Stimulated activated CD8-positive, alpha-beta memory T cell treated with anti-CD3 and anti-CD28 coated beads, Interleukin-15, amount 100 ng/mL, for 24 hours (primary cell): Measurements from ENCODE around the gene ACAT2.
A peak's percentile ranks its signal among the peaks of the same experiment; 100 is the strongest.
"Not testable (repeated sequence)": the region's sequence is repeated elsewhere in the genome, so short reads cannot be mapped to it uniquely, and the experiment has no call there.

Source experiments
- DNase-seq: peaks from one replicate; pipeline ENCODE4 v3.0.0-alpha.2; 2020; ENCODE audit warnings: low read depth

ACAT2 gene

GRCh38 chr6:159761873-159762680, at the start of gene ACAT2:
ACAT2 (plus strand) TSS chr6:159762045; CDS start chr6:159762088, 43 bp downstream.
- DNase-seq = peak; percentile 75

DNA sequence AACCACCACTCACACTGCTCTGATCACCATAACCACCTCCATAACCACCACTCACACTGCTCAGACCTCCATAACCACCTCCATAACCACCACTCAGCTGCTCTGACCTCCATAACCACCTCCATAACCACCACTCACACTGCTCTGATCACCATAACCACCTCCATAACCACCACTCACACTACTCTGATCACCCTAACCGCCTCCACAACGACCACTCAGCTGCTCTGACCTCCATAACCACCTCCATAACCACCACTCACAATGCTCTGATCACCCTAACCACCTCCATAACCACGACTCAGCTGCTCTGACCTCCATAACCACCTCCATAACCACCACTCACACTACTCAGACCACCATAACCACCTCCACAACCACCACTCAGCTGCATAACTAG, 49.5 kb upstream of the ACAT2 start:
- not testable (repeated sequence) for DNase-seq

DNA sequence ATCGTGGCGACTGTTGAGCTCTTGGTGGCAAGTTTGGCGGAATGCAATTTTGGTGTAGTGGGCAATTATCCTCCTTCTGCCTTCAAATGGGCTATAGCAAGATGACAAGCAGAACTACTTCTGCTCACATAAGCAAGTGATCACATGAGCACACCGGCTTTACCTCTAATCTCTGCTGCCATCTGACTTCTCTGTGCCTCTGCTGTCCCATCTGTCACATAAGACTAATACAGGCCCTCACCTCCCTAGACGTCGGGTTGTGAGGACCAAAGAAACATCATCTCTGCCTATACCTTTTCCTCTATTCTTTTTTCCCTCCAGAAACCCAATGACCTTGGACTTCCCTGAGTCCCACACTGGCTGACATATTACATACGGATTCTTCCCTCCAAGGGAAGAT, 47.9 kb upstream of the ACAT2 start:
- DNase-seq = no peak

DNA sequence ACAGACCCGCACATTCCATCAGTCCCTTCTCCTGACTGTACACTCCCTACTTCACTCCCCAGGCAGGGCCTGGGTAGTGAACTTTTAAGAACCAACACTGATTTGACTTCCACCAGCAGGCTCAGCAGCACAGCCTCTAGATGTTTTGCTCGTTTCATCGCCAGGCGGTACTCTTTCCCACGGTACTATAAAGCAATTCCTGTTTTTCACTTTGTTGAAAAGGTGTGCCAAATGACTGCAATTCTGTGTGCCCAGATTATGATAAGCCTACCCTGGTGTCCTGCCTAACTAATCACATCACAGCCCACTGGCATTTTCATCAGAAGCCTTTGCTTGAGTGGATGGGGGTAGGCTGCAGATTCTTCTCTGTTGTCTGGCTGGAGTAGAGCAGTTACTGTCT, 47.4 kb upstream of the ACAT2 start:
- DNase-seq = no peak

GRCh38 chr6:159715166-159715565, 46.7 kb upstream of the ACAT2 start:
- DNase-seq = no peak

DNA sequence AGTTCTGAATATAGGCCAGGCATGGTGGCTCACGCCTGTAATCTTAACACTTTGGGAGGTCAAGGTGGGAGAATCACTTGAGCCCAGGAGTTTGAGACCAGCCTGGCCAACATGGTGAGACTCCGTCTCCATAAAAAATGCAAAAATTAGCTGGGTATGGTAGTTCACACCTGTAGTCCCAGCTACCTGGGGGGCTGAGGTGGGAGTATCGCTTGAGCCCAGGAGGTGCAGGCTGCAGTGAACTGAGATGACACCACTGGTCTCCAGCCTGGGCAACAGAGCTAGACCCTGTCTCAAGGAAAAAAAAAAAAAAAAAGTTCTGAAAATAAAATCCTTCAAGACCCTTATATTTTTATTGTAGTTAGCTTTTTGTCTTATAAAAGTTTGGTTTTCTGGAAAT, 46.2 kb upstream of the ACAT2 start:
- DNase-seq = no peak

GRCh38 chr6:159716247-159717096, 45.4 kb upstream of the ACAT2 start:
- DNase-seq = no peak

DNA sequence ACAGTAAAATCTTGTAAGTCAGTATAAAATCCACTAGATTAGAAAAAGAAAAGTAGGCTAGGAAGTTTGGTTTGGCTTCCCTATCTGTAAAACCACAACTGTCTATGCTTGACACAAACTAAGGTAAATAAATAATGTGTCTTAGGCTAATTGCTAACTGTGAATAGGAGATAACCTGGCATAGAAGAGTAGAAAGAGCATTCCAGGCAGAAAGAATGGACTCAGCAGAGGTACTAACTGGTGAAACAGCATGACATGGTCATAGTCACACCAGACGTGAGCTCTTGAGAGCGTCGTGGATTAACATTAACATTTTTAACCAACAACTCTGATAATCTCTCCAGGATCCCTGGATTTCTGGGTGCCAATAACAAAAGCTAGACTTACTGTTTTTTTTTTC, 43.2 kb upstream of the ACAT2 start:
- no peak for DNase-seq

- no peak for DNase-seq
These were observed 42.6 kb upstream of the ACAT2 start for GRCh38 chr6:159719287-159719686.

DNA sequence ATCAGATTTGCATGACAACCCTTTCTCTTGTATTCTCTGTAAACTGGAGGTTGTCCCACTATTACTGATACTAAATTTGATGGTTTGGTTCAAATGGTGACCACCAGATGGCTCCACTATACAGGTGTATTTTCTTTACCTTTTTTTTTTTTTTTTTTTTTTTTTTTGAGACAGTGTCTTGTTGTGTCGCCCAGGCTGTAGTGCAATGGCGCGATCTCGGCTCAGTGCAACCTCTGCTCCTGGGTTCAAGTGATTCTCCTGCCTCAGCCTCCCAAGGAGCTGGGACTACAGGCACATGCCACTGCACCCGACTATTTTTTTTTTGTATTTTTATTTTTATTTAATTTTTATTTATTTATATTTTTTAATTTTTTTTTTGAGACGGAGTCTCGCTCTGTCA, 41.1 kb upstream of the ACAT2 start:
- no peak for DNase-seq

- DNase-seq = not testable (repeated sequence)
These were observed 39.9 kb upstream of the ACAT2 start for GRCh38 chr6:159721981-159722380.

DNA sequence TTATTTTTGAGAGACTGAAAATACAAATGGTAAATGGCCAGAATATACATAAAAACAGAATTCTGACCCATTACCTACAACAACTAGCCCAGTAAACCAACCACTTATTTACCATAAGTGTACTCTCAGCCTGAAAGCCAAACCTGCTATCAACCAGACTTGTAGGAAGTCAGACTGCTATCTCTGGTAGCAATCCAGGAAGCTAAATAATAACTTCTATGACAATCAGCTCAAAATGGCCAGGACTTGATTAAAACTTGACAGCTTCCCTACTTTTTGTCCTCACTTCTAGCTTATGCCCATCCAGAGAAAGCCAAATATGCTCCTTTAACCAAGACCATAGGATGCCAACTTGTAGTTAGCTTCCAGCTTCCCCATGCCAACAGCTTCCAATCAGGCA, 39.2 kb upstream of the ACAT2 start:
- no peak for DNase-seq

DNA sequence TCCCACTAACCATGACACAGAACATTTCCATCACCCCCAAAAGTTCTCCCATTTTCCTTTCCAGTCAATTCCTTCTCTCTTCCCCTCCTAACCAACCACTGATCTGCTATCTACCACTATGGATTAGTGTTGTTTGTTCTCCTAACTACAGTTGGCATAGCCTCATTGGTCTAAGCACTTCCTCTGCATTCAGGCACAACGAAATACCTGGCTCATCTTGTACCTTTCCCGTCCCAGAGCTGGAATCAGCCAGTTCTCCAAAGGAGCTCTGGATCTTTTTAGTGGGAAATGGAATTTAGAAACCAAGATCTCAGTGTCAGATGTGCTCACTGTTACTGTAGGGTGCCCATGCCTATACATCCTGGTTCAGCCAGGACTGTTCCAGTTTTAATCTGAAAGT, 38.6 kb upstream of the ACAT2 start:
- no peak for DNase-seq

DNA sequence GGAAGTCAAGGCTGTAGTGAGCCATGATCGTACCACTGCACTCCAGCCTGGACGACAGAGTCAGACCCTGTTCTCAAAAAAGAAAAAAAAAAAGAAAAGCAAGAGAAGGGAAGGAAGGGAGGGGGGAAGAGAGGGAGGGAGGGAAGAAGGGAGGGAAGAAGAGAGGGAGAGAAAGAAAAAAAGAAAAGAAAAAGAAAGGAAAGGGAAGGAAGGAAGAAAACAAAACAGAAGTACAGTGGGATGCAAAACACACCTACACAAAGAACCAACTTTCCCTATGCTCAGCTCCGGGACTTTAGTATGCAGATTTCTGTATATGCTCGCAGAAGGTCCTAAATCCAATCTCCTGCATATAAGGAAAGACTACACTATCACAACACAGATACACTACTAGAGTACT, 37.1 kb upstream of the ACAT2 start:
- DNase-seq = no peak

DNA sequence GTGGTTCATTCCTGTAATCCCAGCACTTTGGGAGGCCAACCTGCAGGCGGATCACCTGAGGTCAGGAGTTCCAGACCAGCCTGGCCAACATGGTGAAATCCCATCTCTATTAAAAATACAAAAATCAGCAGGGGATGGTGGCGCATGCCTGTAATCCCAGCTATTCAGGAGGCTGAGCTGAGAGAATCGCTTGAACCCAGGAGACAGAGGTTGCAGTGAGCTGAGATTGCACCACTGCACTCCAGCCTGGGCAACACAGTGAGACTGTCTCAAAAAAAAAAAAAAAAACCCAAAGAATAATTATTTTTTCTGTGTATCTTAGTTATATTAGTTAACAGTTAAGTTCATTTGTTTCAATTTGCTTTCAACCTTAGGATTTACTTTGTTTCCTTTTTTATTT, 36.6 kb upstream of the ACAT2 start:
- DNase-seq = not testable (repeated sequence)

DNA sequence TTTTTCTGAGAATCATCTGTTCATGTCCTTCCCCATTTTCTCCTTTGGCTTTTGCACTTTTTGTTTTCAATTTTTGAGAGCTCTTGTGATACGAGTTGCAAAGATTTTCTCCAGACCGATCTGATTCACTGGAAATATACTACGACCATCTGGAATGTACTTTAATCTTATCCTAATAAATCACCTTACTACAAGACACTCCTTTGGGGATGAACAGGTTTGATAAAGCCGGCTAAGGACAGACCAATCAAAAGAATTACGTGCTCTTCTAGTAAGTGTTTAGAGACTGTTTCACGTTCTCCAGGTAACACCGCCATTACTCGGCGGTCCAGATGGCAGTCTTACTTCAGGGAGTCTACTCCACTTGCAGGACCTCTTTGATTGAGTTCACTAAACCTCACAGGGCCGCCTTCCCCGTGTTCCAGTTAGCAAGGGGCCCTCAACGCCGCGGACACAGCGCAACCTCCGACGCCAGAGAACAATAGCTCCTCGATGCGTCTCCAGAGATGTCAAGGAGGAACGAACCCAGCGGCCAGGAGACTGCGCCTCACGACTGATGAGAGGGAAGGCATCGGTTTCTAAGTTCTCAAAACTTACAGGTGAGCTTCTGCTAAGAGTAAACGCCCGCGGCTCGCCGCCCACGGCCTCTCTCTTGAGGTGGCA, 35.5 kb upstream of the ACAT2 start:
- DNase-seq = no peak

GRCh38 chr6:159726918-159727716, 34.7 kb upstream of the ACAT2 start, which contains the start of gene WTAP:
WTAP (plus strand) TSS chr6:159727506; CDS start chr6:159736266, 8,760 bp downstream.
- DNase-seq = peak; percentile 91

- no peak for DNase-seq
These were observed 34.0 kb upstream of the ACAT2 start for GRCh38 chr6:159727717-159728445.

DNA sequence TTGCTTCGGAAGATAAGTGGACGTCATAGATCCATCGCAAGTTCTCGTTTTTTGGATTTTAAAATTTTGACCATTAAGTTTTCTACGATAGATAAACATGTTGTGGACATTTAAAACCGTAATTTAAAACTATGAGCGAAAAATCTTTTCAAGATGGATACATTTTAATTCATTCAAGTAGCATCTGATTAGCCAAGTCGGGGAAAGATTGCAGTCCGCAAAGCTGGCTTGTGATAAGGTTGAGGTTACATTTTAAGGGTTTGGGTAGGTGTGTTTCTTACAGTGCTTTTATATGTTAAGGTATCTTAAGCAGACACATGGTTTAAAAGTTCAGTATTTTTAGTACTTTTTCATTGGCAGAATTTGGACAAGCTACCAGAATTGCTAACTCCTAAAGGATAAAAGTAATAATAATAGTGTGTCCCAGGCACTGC, 33.3 kb upstream of the ACAT2 start:
- DNase-seq = no peak

DNA sequence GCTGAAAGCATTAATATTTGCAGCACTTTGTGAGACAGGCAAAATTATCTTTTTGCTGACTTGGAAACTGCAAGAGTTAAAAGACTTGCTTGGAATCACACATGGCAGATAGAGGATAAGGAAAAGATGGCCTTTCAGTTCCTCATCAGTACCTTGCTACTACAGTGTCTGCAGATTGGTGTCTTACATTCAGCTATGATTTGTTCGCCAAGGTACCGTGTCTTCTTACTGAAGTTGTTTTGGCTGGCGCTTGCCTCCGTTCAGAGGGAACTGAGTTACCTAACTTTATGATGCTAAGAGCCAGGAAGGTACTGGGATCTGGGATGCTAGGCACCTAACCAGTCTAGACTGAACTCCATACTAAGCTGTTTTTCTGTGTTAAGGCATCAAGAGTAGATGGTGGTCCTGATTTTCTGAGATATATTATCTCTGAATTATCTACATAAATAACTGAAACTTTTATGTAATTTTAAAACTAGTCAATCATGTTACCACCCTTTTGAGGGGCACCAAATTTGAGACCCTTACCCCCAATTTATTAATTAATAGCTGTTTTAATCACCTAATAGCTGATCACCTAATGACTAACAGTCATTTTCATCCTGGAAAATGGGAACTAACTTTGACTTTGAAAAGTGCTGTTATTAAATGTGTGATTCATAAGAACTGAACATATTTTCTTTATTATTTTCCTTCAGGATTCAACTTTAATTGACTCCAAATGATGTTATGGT, 32.1 kb upstream of the ACAT2 start:
- DNase-seq = no peak
